ENCODE results near the gene PISD.

DNA sequence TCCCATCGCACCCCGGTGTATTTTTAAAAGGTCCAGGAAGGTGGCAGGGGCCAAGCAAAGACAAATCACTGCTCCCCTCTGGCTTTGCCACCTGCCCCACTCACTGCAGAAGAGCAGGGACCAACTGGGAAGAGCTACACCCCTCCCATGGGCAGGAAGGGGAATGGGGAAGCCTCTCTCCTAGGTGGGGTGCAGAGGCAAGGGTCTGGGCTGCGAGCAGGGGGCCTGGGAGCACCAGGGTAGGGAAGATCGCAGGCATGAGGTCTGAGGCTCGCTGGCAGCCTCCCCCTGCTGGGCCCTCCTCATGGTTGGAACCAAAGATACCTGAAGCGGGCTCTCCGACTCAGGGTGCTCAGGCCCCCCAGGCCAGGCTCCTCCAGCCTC, 36.8 kb downstream of the PISD start:
- TF ChIP-seq, protein P1, sequence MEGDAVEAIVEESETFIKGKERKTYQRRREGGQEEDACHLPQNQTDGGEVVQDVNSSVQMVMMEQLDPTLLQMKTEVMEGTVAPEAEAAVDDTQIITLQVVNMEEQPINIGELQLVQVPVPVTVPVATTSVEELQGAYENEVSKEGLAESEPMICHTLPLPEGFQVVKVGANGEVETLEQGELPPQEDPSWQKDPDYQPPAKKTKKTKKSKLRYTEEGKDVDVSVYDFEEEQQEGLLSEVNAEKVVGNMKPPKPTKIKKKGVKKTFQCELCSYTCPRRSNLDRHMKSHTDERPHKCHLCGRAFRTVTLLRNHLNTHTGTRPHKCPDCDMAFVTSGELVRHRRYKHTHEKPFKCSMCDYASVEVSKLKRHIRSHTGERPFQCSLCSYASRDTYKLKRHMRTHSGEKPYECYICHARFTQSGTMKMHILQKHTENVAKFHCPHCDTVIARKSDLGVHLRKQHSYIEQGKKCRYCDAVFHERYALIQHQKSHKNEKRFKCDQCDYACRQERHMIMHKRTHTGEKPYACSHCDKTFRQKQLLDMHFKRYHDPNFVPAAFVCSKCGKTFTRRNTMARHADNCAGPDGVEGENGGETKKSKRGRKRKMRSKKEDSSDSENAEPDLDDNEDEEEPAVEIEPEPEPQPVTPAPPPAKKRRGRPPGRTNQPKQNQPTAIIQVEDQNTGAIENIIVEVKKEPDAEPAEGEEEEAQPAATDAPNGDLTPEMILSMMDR (IDR thresholded peaks at IDR 0.05 in 8 of 11, conservative IDR thresholded peaks at IDR 0.05 in 3 of 11) = no peak
- TF ChIP-seq POLR2A (IDR thresholded peaks at IDR 0.05) = no peak
